Measurements from ENCODE around the gene GPX7.

DNA sequence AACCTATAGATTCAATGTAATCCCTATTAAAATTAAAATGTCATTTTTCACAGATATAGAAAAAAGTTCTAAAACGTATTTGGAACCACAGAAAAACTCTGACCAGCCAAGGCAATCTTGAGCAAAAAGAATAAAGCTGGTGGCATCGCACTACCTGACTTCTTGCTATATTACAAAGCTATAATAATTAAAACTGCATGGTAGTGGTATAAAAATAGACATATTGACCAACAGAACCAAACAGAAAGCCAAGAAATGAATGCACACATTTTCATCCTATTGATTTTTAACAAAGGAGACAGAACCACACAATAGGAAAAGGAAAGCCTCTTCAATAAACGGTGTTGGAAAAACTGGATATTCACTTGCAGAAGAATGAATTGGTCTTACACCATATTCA is 21.6 kb downstream of the GPX7 start:
- no peak for TF ChIP-seq EZH2phosphoT487 (conservative IDR thresholded peaks at IDR 0.05; ENCODE audit: low read length)
- TF ChIP-seq, protein P1, sequence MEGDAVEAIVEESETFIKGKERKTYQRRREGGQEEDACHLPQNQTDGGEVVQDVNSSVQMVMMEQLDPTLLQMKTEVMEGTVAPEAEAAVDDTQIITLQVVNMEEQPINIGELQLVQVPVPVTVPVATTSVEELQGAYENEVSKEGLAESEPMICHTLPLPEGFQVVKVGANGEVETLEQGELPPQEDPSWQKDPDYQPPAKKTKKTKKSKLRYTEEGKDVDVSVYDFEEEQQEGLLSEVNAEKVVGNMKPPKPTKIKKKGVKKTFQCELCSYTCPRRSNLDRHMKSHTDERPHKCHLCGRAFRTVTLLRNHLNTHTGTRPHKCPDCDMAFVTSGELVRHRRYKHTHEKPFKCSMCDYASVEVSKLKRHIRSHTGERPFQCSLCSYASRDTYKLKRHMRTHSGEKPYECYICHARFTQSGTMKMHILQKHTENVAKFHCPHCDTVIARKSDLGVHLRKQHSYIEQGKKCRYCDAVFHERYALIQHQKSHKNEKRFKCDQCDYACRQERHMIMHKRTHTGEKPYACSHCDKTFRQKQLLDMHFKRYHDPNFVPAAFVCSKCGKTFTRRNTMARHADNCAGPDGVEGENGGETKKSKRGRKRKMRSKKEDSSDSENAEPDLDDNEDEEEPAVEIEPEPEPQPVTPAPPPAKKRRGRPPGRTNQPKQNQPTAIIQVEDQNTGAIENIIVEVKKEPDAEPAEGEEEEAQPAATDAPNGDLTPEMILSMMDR (IDR thresholded peaks at IDR 0.05; ENCODE audit: insufficient read depth, low read length, poor library complexity, severe bottlenecking) = no peak

Measured in SU-DHL-6 (cell line).